AG09309 (cell line): ENCODE data around the gene NFE2L1.
"Not testable (repeated sequence)": the region's sequence is repeated elsewhere in the genome, so short reads cannot be mapped to it uniquely, and the experiment has no call there.

Experiments
- DNase-seq: peaks from one replicate; pipeline ENCODE4 v3.0.0-alpha.2; 2010; ENCODE audit warnings: low read depth
- H3K4me3 ChIP-seq: 2 replicates; pipeline ENCODE4 v1.5.1; 2011; ENCODE audit warnings: mild to moderate bottlenecking, low read depth, low read length, moderate library complexity; ENCODE audit not compliant: control insufficient read depth
- TF ChIP-seq, protein P1 (sequence below): IDR thresholded peaks from 2 replicates; pipeline ENCODE4 v1.5.1; 2011; ENCODE audit warnings: mild to moderate bottlenecking, low read depth, low read length, inconsistent platforms; ENCODE audit not compliant: insufficient read depth, control insufficient read depth; ENCODE audit errors: missing control alignments

NFE2L1 gene

DNA sequence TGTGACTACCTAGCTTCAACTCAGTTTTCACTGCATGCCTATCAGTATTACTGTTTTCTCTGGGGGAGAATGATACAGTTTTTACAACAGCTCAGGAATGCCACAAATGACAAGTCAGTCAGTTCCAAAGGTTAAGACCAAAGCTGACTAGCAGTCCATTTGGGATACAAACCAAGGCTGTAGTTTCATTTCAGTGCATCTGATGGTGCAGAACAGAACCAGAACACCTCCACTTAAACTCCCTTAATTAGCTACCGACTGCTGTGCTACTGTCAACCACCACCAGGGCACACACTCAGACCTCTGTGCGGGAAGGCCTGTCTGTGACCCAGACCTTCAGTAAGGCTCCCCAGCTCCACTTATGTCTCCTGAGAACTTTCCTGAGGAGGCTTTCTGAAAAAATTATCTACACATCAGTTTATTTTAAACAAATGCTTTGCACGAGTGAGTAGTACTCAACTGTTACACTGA lies 20.4 kb downstream of the NFE2L1 start:
- TF ChIP-seq, protein P1, sequence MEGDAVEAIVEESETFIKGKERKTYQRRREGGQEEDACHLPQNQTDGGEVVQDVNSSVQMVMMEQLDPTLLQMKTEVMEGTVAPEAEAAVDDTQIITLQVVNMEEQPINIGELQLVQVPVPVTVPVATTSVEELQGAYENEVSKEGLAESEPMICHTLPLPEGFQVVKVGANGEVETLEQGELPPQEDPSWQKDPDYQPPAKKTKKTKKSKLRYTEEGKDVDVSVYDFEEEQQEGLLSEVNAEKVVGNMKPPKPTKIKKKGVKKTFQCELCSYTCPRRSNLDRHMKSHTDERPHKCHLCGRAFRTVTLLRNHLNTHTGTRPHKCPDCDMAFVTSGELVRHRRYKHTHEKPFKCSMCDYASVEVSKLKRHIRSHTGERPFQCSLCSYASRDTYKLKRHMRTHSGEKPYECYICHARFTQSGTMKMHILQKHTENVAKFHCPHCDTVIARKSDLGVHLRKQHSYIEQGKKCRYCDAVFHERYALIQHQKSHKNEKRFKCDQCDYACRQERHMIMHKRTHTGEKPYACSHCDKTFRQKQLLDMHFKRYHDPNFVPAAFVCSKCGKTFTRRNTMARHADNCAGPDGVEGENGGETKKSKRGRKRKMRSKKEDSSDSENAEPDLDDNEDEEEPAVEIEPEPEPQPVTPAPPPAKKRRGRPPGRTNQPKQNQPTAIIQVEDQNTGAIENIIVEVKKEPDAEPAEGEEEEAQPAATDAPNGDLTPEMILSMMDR = peak; percentile 54
- no peak for DNase-seq
- H3K4me3 ChIP-seq = no peak overlapping the region

DNA sequence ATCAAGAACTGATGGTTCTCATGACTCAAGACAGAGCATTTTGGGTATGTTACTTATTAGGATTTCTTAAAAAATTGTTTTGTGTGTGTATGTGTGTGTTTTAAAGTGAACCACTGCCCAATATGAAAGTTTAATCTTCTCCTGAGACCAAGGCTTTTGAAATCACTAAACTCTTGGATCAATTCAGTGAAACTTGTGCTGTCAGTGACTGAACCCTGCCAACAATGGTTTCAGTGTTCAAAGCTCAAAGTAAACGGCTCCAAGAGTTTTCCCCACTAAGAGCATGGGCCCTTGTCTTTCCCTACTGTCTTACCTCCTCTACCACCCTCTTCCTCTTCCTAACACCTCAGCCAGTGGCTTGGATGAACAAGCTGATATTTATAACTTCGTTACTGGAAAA lies 22.0 kb downstream of the NFE2L1 start:
- no peak overlapping the region for H3K4me3 ChIP-seq
- TF ChIP-seq, protein P1 = no peak
- DNase-seq = no peak

DNA sequence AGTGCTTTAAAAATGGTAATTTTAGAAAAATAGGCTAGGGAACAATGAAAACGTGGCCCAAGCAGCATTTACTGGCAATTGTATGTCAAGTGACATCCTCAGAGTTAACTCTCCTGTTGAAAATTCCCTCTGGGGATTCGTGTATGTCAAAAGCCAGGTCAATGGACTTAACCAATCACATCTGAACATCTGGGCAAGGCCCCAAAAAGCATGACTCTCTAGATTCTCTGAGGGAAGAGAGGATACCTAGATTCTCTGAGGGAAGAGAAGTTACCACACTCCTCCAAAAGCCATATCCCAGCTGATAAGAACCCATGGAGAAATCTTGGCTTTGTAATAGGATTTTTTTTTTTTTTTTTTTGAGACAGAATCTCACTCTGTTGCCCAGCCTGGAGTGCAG lies 23.5 kb downstream of the NFE2L1 start:
- no peak overlapping the region for H3K4me3 ChIP-seq
- TF ChIP-seq, protein P1 = no peak
- DNase-seq = no peak

DNA sequence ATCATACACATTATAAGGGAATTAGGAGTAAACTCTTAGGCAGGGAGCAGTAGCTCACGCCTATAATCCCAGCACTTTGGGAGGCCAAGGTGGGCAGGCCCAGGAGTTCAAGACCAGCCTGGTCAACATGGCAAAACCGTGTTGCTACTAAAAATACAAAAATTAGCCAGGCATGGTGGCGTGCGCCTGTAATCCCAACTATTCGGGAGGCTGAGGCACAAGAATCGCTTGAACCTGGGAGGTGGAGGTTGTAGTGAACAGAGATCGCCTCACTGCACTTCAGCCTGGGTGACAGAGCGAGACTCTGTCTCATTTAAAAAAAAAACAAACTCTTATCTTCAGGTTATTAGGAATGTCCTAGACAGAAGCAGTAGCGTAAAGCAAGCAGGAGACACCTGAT lies 24.7 kb downstream of the NFE2L1 start:
- H3K4me3 ChIP-seq, DNase-seq: not testable (repeated sequence)

DNA sequence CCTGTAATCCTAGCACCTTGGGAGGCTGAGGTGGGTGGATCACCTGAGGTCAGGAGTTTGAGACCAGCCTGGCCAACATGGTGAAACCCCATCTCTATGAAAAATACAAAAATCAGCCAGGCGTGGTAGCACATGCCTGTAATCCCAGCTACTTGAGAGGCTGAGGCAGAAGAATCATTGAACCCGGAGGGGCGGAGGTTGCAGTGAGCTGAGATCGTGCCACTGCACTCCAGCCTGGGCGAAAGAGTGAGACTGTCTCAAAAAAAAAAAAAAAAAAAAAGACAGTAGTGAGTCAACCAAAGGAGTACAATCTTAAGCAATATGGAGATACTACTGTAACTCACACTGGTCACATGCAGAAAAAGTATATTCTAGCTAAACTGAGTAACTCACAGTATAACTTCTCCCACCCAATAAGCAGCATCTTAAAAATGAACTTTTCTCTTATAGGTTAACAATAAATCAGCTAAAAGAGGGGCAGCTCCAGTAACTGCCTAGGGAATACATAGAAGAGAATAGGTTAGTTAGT lies 25.5 kb downstream of the NFE2L1 start:
- not testable (repeated sequence) for DNase-seq, H3K4me3 ChIP-seq

DNA sequence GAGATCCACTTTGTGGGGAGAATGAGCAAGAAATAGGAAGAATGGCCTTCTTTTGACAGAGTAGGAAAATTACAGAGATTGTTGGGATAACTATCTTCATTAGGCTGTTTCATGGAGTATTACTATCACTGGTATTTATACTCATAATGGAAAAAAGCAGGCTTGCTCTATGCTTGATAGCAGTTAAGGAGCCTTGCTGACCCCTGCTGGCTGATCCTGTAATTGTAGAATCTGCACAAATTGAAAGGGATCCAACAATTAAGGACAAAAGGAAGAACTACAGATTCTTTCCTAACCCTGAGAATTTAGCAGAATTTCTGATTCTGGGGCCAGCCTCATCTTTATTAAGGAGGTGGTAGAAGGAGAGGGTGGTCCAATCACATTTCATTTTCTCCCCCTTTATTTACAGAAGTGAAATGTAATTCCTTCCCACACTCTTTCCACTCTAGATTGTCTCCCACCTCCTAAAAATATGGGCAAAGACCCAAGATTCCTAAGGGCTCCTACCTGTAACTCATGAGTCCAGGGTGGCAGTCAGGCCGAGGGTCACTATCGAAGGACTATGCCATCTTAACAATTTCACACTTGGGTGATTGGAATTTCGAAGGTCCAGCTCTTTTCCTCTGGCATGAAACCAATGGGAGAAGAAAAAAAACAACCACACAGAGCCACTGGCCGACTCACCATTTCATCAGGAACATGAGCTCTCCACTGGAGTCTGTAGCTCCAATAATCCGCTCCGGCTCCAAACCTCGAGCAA lies 26.3 kb downstream of the NFE2L1 start:
- DNase-seq = peak; percentile 56
- TF ChIP-seq, protein P1 = peak; percentile 82
- H3K4me3 ChIP-seq = no peak overlapping the region

DNA sequence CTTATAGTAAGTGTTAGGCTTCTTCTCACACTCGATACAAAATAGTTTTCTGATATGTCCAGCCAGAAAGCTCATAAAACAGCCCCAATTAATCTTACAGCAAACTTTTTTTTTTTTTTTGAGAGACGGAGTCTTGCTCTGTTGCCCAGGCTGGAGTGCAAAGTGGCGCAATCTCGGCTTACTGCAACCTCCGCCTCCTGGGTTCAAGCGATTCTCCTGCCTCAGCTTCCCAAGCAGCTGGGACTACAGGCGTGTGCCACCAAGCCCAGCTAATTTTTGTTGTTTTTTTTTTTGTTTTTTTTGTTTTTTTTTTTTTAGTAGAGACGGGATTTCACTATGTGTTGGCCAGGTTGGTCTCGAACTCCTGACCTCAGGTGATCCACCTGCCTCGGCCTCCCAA lies 29.0 kb downstream of the NFE2L1 start:
- not testable (repeated sequence) for DNase-seq, H3K4me3 ChIP-seq

DNA sequence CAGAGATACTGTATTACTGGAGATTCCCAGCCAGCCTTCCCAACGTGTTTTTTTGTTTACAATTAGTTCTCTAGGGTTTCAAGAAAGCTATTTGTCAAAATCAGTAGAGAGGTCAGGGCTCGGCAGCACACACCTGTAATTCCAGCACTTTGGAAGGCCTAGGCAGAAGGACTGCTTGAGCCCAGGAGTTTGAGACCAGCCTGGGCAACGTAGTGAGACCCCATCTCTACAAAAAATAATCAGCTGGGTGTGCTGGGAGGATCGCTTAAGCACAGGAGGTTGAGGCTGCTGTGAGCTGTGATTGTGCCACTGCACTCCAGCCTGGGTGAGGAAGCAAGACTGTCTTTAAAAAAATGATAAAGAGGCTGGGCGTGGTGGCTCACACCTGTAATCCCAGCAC lies 33.7 kb downstream of the NFE2L1 start:
- no peak overlapping the region for H3K4me3 ChIP-seq
- TF ChIP-seq, protein P1 = no peak
- no peak for DNase-seq
